NCI-H2196 (cell line): ENCODE measurements around the gene PGLYRP2.

Experiments used
- DNase-seq: peaks from one replicate; lab custom pipeline; 2025; ENCODE audit not compliant: unreplicated experiment; lab: John Stamatoyannopoulos, UW

PGLYRP2 gene

GRCh38 chr19:15456871-15457700, 22.2 kb downstream of the PGLYRP2 start:
- peak; percentile 88 for DNase-seq

- DNase-seq: no peak
These were observed 22.9 kb downstream of the PGLYRP2 start for GRCh38 chr19:15456441-15456840.

- no peak for DNase-seq
These were observed 23.3 kb downstream of the PGLYRP2 start for GRCh38 chr19:15455996-15456395.

- DNase-seq: no peak
These were observed 25.1 kb downstream of the PGLYRP2 start for GRCh38 chr19:15453906-15454860.

GRCh38 chr19:15453091-15453578, 26.2 kb downstream of the PGLYRP2 start:
- DNase-seq: no peak

- peak; percentile 62 for DNase-seq
These were observed 26.9 kb downstream of the PGLYRP2 start for GRCh38 chr19:15452111-15453047.

GRCh38 chr19:15450528-15450890, 28.8 kb downstream of the PGLYRP2 start:
- no peak for DNase-seq

- DNase-seq: peak; percentile 82
These were observed 29.4 kb downstream of the PGLYRP2 start, which contains the start of gene WIZ for GRCh38 chr19:15449620-15450527. TSS of gene WIZ (minus strand) at chr19:15449956. CDS start at chr19:15448307, 1,649 bp downstream.

- no peak for DNase-seq
These were observed 30.3 kb downstream of the PGLYRP2 start for GRCh38 chr19:15448778-15449619.

- DNase-seq: no peak
These were observed 31.1 kb downstream of the PGLYRP2 start for GRCh38 chr19:15448044-15448777.

GRCh38 chr19:15447057-15447456, 32.2 kb downstream of the PGLYRP2 start:
- DNase-seq: no peak

GRCh38 chr19:15445807-15446376, 33.4 kb downstream of the PGLYRP2 start:
- no peak for DNase-seq

GRCh38 chr19:15445227-15445605, 34.1 kb downstream of the PGLYRP2 start:
- no peak for DNase-seq

GRCh38 chr19:15444505-15445226, 34.6 kb downstream of the PGLYRP2 start:
- no peak for DNase-seq

- DNase-seq: no peak
These were observed 35.5 kb downstream of the PGLYRP2 start for GRCh38 chr19:15443838-15444237.

- DNase-seq: no peak
These were observed 36.0 kb downstream of the PGLYRP2 start for GRCh38 chr19:15443325-15443724.
